Psoas muscle (tissue), 8 donors: Measurements from ENCODE around the gene ZNF532. TPM values are rescaled to one million over a fixed set of nuclear protein-coding genes. Genes with fewer than 3 reads are reported as not detected.
A peak's percentile ranks its signal among the peaks of the same experiment; 100 is the strongest.

ENCODE experiments used
- ATAC-seq, 4 donors: fragments of 200-7000 bp; cut with Tn5 transposase; one replicate each; pipeline ENCODE4 v1.9.1; 2020; ENCODE audit warnings: moderate library complexity in 3 of 4, mild to moderate bottlenecking in 2 of 4
- DNase-seq, 2 donors: peaks; one replicate each; pipeline ENCODE4 v3.0.0-alpha.2; 2020
- H3K27ac ChIP-seq: fragments of 200-600 bp; one replicate; pipeline ENCODE4 v1.8.0; 2022
- H3K27me3 ChIP-seq, 3 donors: fragments of 200-600 bp in 1 of 3; one replicate each; pipeline versions ENCODE4 v1.6.1 to v1.8.0; 2013 to 2022; ENCODE audit warnings: low read length in 2 of 3, mild to moderate bottlenecking in 2 of 3, moderate library complexity in 1 of 3; ENCODE audit not compliant: insufficient read depth in 3 of 3
- H3K36me3 ChIP-seq, 2 donors: fragments of 200-600 bp in 1 of 2; one replicate each; pipeline versions ENCODE4 v1.6.1 to v1.8.0; 2013 to 2022; ENCODE audit warnings: low read depth in 1 of 2, mild to moderate bottlenecking in 1 of 2, moderate library complexity in 1 of 2; ENCODE audit not compliant: insufficient read depth in 1 of 2
- H3K4me1 ChIP-seq: fragments of 200-600 bp; one replicate; pipeline ENCODE4 v1.8.0; 2022
- H3K4me3 ChIP-seq: fragments of 200-600 bp; one replicate; pipeline ENCODE4 v1.8.0; 2022; ENCODE audit warnings: mild to moderate bottlenecking
- H3K9me3 ChIP-seq: fragments of 200-600 bp; one replicate; pipeline ENCODE4 v1.8.0; 2022
- CTCF ChIP-seq: fragments of 200-600 bp; IDR thresholded peaks from one replicate; pipeline ENCODE4 v1.8.0; 2022; ENCODE audit warnings: antibody characterized with exemption
- WGBS, 3 donors: extraction: QIAGEN DNeasy Blood & Tissue Kit; methylation state at CpG; one replicate each; pipeline versions ENCODE4 v1.1.6 to v1.1.7; 2013; 5-methylcytosine and 5-hydroxymethylcytosine counted together
- intact Hi-C, 2 donors: fragments of 100-400 bp; cut with DNase I; formaldehyde crosslinking; loops; one replicate each; pipeline versions ENCODE4 v1.11.0 to v1.14.2; 2022
- polyA plus RNA-seq, 3 donors: library from polyadenylated mRNA; stranded (reverse); fragments of 200-250 nt; gene quantifications; one replicate each; pipeline ENCODE4 v1.2.3, GENCODE V29; 2013
- total RNA-seq, 4 donors: library from RNA; stranded (reverse); fragmentation: NEBNext Ultra II Directional in 2 of 4; extraction: Animal tissue kit (Norgen Biotek cat#: 25700) in 2 of 4; gene quantifications; one replicate each; pipeline versions ENCODE4 v1.2.1 to v1.2.4, GENCODE V29; 2021 to 2023
- donor health status: healthy with polysubstance abuse.
- donor health status: DM: no; HTN: no; CAD: no; lungs with moderate emphysema.
- donor health status: Bipolar disorder and iron deficiency.
- donor health status: healthy.
- donor health status: DM: yes; HTN: yes; CAD: no.
- donor health status: DM: no; HTN: no; CAD: no.
- donor health status: DM: no; HTN: no; CAD: no.
- donor health status: DM: yes; HTN: yes; CAD: no.

ZNF532 gene
- total and polyA plus RNA-seq, 7 donors: 13.6 to 105 (median 68.8) TPM

GRCh38 chr18:58893388-58894099 lies 28.9 kb downstream of the ZNF532 start:
- ATAC-seq: no peak
- intact Hi-C loops: no loop called here
- H3K27me3 ChIP-seq: no peaks in the 10 kb centered on the region
- 94 to 96% (median 95%) methylated on average over 12 of the region's 12 CpGs for WGBS, 3 donors
- peaks cover 0 to 21% of the 10 kb centered on the region in 2 donors for H3K36me3 ChIP-seq
- H3K27ac ChIP-seq: no peak overlapping the region
- H3K9me3 ChIP-seq: no peaks in the 10 kb centered on the region
- no peak overlapping the region for H3K4me3 ChIP-seq
- H3K4me1 ChIP-seq: peaks cover 38% of the 10 kb centered on the region
- no peak for TF ChIP-seq CTCF
- DNase-seq: no peak

GRCh38 chr18:58894930-58895329 lies 30.3 kb downstream of the ZNF532 start:
- peaks cover 38% of the 10 kb centered on the region for H3K4me1 ChIP-seq

GRCh38 chr18:58895385-58895784 lies 30.7 kb downstream of the ZNF532 start:
- H3K4me1 ChIP-seq: peaks cover 38% of the 10 kb centered on the region
- peak overlapping the region; percentile 27 for H3K27ac ChIP-seq
- ATAC-seq (peak in 2 of 4 donors; percentile 53 to 58), DNase-seq (no peak)
- 50 to 69% (median 58%) methylated on average over 6 of the region's 6 CpGs for WGBS, 3 donors
- no peaks in the 10 kb centered on the region for H3K27me3 ChIP-seq
- H3K9me3 ChIP-seq: no peaks in the 10 kb centered on the region
- TF ChIP-seq CTCF: no peak
- intact Hi-C loops: no loop called here
- peaks cover 0 to 22% of the 10 kb centered on the region in 2 donors for H3K36me3 ChIP-seq
- H3K4me3 ChIP-seq: no peak overlapping the region

More at GRCh38 chr18:58894930-58895329, 30.3 kb downstream of the ZNF532 start:
- no peaks in the 10 kb centered on the region for H3K9me3 ChIP-seq
- WGBS, 3 donors: 53 to 70% (median 57%) methylated on average over 6 of the region's 6 CpGs
- ATAC-seq (peak in 1 of 4 donors; percentile 20), DNase-seq (no peak)
- intact Hi-C loops: no loop called here
- no peaks in the 10 kb centered on the region for H3K27me3 ChIP-seq
- TF ChIP-seq CTCF: no peak
- peak overlapping the region; percentile 27 for H3K27ac ChIP-seq
- H3K36me3 ChIP-seq: peaks cover 0 to 18% of the 10 kb centered on the region in 2 donors
- H3K4me3 ChIP-seq: no peak overlapping the region

- ATAC-seq: peak in 1 of 4 donors; percentile 33
- H3K27me3 ChIP-seq: no peaks in the 10 kb centered on the region
- WGBS, 3 donors: 73 to 81% (median 80%) methylated on average over 2 of the region's 2 CpGs
- no peak for DNase-seq
- peaks cover 0 to 31% of the 10 kb centered on the region in 2 donors for H3K36me3 ChIP-seq
- H3K4me1 ChIP-seq: peaks cover 32% of the 10 kb centered on the region
- intact Hi-C loops: no loop called here
- no peak overlapping the region for H3K4me3 ChIP-seq
- no peaks in the 10 kb centered on the region for H3K9me3 ChIP-seq
- no peak for TF ChIP-seq CTCF
- peak overlapping the region; percentile 23 for H3K27ac ChIP-seq
Observed at GRCh38 chr18:58896268-58896667, 31.6 kb downstream of the ZNF532 start.
